Gastrocnemius medialis (tissue), 4 donors: ENCODE measurements around the gene PKP4.

Source experiments
- CTCF ChIP-seq, 5 experiments: fragments of 450-650 bp in 3 of 5; fragments of 200-600 bp in 2 of 5; sonication (generic) in 2 of 5; IDR thresholded peaks in 4 of 5; conservative IDR thresholded peaks in 1 of 5; 1 replicate in 4 of 5; 2 replicates in 1 of 5; pipeline ENCODE4 v1.5.1; 2016 to 2019; ENCODE audit warnings: antibody characterized with exemption in 5 of 5, mild to moderate bottlenecking in 3 of 5, moderate library complexity in 3 of 5
- POLR2A ChIP-seq, 2 donors: fragments of 450-650 bp; IDR thresholded peaks; one replicate each; pipeline ENCODE4 v1.6.1; 2017; ENCODE audit warnings: antibody characterized with exemption in 2 of 2, mild to moderate bottlenecking in 2 of 2, moderate library complexity in 2 of 2

GRCh38 chr2:158656492-158657229 is 199.9 kb downstream of the PKP4 start:
- TF ChIP-seq CTCF (IDR thresholded peaks at IDR 0.05 in 4 of 5, conservative IDR thresholded peaks at IDR 0.05 in 1 of 5) (no peak), POLR2A (IDR thresholded peaks at IDR 0.05) (no peak)
